ENCODE measurements around the gene VPS37D.
"Not testable (repeated sequence)": the region's sequence is repeated elsewhere in the genome, so short reads cannot be mapped to it uniquely, and the experiment has no call there.

DNA sequence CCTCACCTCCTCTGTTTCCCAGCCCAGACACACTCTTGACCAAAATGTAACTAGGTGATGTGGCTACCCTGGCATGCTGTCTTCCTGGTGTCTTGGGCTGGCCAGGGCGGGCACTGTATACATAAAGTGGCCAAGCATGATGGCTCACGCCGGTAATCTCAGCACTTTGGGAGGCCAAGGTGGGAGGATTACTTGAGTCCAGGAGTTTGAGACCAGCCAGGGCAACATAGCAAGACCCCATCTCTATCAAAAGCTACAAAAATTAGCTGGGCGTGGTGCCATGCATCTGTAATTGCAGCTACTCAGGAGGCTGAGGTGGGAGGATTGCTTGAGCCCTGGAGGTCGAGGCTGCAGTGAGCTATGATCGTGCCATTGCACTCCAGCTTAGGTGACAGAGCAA, 45.7 kb downstream of the VPS37D start:
- TF ChIP-seq, protein P1, sequence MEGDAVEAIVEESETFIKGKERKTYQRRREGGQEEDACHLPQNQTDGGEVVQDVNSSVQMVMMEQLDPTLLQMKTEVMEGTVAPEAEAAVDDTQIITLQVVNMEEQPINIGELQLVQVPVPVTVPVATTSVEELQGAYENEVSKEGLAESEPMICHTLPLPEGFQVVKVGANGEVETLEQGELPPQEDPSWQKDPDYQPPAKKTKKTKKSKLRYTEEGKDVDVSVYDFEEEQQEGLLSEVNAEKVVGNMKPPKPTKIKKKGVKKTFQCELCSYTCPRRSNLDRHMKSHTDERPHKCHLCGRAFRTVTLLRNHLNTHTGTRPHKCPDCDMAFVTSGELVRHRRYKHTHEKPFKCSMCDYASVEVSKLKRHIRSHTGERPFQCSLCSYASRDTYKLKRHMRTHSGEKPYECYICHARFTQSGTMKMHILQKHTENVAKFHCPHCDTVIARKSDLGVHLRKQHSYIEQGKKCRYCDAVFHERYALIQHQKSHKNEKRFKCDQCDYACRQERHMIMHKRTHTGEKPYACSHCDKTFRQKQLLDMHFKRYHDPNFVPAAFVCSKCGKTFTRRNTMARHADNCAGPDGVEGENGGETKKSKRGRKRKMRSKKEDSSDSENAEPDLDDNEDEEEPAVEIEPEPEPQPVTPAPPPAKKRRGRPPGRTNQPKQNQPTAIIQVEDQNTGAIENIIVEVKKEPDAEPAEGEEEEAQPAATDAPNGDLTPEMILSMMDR (IDR thresholded peaks at IDR 0.05): not testable (repeated sequence)
- TF ChIP-seq POLR2A (IDR thresholded peaks at IDR 0.05): not testable (repeated sequence)
